HG02885 (cell line): Measurements from ENCODE around the gene CACNA2D3.

ENCODE experiments used
- ATAC-seq: cut with Tn5 transposase; IDR thresholded peaks from one replicate; pipeline ENCODE4 v1.9.1; 2021; ENCODE audit warnings: mild to moderate bottlenecking; ENCODE audit not compliant: unreplicated experiment, poor library complexity

CACNA2D3 gene

DNA sequence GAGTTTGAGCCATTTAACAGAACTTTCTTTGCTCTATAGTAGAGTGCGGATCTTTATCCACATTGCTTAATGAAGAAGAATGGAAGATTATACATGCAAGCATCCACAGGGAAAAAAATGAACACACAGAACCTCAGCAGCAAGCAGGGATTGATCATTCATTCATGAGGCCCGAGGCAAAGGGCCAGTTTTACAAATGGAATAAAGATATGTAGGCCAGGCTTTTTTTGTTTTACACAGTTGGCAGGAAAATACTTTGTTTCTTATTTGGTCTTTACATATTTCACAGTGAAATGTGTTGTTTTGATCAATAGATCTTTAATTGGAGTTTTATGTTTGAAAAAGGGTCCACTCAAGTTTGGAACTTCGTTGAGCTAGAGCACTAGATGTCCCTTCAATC lies 688.0 kb downstream of the CACNA2D3 start:
- ATAC-seq = no peak

DNA sequence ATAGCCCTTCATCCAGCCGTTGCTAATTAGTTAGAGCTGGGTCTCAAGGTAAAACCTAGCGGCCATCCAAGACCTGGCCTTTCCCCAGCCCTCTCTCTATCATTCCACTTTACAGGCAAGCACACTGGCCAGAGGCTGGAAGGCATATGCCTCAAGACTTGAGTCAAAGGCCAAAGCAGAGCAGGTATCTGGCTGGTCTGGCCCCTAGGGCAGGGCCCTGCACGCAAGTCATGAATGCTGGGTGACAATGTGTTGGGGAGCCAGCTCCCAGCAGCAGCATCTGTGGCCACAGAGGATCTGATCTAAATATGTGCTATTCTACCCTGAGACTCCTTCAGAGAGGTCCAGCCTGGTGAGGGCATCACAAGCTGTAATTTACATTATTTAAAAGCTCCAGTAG lies 691.9 kb downstream of the CACNA2D3 start:
- no peak for ATAC-seq

DNA sequence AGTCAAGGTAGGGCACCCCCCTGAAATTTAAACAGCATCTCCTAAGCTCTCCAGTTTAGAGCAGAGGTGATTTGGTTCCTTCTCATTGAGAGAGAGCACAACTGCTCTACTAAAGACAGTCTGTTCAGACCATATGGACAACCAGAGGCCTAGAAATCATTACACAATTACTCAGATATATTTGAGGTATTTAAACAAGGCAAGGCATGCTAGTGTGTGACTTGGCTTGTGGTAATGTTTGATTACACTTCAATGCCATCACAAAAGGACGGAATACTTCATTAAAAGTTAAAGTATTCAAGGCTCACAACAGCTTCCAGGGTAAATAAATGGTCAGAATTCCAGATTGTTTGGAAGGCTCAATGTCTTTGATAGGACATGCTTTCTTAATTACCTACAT lies 695.3 kb downstream of the CACNA2D3 start:
- no peak for ATAC-seq

DNA sequence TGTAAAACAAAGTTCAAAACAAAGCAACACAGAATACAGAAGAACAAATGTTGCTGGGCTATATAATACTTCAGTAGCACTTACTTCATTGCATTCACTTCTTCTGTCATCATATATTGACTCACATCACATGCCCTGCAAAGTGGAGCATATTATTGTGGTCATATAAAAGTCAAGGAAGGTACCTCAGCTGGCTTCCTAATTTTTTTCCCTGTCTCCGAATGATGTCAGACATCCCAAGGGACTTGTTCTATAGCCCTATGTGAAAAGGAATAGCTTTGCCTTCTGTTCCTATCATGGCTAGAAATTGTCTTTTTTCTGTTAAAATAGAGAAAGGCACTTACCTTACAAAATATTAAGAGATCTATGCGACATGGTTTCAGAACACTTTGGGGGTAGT lies 696.1 kb downstream of the CACNA2D3 start:
- no peak for ATAC-seq

DNA sequence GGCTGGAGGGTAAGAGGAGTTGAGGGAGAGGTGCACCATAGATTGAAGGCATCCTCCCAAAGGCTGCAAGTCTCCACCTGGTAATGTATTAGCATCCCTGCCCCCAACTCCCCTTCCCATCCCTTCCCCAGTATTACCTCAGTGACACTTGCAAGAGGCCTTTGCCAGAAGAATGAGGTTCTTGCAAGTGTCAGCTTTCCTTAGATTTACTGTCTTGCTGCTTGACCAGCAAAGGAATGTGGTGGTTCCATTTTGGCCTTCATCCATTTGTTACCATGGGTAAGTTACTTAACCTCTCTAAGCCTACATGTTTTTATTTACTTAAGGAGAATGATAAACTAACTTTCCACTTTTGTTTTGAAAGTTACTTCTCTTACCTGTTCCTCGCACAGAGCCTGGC lies 696.6 kb downstream of the CACNA2D3 start:
- ATAC-seq = no peak

DNA sequence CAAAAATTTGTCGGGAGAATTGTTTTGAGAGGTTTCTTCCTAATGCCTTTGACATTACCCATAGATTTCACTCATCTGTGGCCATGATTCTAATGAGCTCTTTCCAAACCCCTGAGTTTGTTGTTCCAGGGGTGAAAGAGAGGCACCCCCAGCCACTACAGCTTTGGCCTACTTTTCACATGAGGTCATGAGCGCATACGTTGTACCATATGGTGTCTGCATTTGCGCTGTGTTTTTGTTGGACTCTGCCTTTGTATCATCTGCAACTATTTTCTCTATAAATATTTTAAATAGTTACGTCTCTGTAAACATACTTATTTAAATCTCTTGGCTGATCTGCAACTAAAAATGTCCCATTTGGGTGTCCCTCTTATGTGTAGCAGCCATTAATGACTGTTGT lies 697.6 kb downstream of the CACNA2D3 start:
- no peak for ATAC-seq

DNA sequence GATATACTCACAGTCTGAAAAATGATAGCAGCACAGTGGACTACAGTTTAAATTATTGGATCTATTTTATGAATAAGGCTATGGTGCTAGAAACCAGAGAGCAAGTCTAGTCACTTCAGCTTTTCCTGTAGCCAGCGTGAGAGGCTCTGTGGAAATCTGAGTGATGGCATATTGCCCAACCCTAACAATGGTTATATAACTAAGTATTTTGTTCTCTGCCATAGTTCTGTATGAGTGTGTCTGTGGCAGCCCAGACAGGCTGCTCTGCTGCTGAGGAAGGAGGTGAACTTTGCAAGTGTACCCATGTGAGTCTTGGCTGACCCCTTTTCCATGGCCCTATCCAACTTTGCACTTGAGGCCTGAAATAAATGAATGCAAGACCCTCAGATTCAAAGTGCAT lies 699.9 kb downstream of the CACNA2D3 start:
- no peak for ATAC-seq

DNA sequence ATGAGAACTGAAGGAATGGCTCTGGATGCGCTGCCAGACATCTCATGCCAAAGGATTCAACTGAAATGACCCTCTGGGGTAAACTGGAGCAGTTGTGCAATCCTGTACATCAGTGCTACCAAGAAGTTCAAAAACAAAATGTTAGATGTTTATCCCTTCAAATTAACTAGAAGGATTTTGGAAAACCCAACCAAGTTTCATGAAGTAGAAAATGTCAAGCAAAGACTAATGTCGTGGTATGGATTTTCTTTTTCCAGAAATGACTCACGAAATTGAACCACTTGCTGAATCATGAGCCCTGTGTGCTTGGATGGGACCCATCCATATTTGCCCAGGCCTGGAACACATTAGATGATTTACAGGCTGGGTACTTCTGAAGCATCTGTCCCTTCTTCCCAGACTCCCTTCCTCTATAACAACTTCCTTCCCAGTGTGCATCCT lies 703.9 kb downstream of the CACNA2D3 start:
- ATAC-seq = no peak

DNA sequence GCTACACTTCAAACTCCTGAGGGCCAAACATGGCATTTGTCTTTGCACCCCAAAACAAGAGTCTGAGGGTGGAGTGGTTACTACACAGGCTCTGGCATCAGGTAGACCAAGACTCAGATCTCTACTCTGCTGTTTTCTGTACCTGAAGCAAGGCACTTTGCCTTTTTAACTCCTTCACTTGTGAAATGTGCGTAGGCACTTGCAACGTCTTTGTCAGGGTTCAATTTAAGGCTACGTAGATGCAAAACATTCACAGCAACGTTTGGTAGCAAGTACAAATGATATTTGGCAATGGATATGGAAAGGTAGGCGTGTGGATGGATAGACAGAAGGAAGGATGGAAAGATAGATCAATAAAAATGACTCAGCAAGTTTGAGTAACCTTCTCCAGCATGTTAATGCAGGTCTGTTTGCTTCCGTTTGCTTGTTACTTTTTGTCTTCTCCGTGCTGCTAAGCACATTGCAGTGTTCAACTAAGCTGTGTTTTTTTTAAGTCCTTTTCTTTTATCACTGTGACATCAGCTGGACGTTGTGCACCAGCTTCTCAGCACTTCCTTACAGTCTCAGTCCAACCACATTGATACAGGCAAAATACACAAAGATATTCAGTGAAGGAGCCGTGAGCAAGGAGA lies 704.8 kb downstream of the CACNA2D3 start:
- ATAC-seq = no peak

DNA sequence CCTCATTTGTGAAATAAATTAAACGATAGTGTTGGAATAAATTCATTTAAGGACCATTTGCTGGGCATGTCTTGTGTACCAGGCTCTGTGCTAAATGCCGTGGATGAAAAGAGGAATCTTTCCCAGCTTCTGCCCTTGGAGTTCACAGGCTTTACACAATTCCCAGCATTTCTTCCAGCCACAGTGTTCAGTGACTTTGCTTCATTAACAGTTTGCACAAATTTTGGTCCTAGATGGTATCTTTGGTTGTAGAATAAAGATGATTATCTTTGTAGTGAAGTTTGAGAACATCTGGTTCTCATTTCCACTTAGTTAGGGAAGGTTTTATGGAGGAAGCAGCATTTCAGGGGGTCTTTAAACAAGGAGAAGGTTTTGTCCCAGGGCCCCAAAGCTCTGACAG lies 705.4 kb downstream of the CACNA2D3 start:
- no peak for ATAC-seq

DNA sequence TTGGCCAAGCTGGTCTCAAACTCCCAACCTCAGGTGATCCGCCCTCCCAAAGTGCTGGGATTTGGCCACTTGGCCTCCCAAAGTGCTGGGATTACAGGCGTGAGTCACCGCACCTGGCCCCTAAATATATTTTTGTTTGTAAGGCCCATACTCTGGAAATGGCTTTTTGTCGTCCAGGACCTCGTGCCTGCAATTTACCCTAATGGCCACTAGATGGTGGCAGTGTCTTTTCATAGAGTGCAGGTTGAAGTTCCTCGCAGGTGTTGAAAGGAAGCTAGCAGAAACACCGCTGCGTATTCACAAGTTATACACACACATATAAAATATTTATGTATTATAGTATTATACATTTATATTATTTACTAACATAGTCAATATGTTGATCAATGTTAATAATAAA lies 708.3 kb downstream of the CACNA2D3 start:
- ATAC-seq = no peak

DNA sequence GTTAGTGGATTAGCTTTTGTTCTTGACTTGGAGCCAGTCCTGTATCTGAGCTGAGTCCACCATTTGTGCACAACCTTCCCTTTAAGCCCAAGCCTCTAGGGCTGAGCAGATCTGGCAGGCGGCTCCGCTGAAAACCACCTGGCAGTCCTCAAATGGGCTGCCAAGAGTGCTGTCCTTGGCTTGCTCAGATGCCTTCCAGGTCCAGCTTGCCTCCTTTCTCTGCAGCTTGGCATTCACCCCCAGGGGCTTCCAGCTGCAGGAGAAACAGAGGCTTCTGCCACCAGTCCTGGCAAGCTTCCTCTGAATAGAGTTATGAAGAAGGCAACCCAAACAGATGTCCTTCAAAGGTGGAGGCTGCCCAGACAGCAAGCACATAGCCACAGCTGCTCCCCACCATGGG lies 708.8 kb downstream of the CACNA2D3 start:
- no peak for ATAC-seq

DNA sequence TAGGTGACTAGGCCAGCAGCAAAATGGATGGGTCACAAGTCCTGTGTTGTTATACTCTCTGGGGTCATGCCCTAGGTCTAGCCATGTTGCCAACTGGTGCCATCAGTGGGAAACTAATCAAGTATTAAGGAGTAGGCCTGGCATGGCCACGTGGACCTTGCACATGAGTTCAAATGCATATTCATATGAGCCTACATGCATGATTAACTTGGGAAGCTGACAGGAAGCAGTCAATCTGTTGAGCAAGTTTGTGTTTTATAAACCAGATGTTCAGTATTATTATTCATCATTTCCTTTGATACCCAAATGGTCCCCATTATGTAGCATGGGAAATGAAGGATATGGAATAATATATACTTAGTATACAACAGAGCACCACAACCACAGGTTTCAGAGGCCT lies 710.5 kb downstream of the CACNA2D3 start:
- no peak for ATAC-seq

DNA sequence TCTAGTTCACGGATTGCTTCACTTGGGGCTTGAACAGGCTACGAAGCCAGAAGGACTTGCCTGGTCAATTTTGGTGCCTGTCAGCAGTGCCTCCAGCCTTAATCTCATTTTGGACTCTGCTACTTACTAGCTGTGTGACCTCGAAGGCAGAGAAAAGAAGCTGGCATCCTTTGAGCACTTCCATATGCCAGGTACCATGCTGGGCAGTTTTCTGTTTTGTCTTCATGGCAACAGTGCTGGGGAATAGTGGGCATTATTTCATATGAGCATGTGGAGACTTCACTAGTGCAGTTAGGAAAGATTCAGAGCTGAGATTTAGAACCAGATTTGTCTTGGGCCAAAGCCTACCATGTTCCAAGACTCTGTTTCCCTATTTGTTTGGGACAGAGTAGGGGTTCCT lies 713.3 kb downstream of the CACNA2D3 start:
- no peak for ATAC-seq

DNA sequence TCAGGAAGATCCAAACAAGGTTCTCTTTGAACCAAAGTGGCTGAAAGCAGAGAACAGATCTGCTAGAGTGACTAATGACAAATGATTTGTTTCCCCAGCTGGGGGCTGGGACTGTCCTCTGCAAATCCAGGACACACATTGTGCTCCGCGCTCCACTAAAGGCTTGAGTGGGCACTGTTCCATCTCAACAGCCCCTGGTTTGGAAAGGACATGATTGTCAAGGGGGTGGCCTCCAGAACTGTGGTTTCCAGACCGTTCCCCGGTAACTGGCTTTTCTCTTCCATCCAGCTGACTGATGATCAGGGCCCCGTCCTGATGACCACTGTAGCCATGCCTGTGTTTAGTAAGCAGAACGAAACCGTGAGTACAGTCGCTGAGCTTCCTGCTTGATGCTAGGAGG lies 714.5 kb downstream of the CACNA2D3 start:
- ATAC-seq = no peak

DNA sequence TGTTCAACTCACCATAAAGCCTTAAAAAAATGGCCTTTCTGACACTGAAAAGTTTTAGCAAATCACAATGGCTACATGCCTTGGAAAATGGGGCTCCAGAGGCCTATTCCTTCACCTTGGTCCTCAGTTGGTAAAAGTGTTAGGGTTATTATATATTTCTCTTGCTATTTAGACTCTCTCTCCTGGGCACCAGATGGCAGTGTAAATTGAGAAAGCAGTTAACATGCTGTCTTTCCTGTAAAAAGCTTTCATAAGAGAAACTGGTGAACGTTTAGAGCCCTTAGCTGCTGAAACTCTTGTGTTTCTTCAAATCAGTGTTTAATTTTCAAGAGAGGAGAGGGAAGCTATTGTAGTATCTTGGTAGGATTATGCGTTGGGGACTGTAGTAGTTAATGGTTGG lies 715.6 kb downstream of the CACNA2D3 start:
- ATAC-seq = no peak

DNA sequence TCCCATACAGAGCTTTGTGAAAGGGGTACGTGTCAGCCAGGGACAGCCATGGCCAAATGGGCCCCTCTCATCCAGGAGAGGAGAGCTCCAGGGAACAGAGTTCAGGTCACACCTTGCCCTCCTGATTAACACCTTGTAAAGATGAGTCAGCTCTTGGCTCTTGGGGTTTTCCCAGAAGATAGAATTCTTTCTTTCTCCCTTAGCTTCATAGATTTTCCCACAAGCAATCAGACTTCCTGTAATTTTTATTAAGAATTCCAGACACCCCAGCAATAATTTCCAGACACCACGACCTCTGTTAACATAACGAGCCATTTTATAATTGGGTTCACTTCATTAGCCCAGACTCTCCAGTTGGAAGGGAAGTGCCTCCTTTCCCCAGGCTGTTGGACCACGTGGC lies 719.1 kb downstream of the CACNA2D3 start:
- ATAC-seq = no peak

DNA sequence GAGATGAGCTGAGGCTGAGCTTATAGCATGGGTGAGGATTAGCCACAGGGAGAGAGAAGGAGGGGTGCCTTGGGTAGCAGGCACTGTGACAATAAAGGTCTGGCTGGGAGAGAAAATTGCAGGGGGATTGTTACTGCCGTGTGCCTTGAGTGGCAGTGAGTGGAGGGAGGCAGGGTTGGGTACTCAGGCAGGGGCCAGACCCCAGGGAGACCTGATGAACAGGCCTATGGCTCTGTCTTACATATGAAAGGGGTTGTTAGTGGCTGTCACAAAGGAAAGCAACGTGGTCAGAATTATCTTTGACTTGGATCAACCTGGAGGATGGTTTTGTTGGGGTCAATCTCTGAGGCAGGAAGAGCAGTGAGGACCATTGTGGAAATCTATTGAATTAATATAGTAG lies 721.0 kb downstream of the CACNA2D3 start:
- ATAC-seq = no peak

DNA sequence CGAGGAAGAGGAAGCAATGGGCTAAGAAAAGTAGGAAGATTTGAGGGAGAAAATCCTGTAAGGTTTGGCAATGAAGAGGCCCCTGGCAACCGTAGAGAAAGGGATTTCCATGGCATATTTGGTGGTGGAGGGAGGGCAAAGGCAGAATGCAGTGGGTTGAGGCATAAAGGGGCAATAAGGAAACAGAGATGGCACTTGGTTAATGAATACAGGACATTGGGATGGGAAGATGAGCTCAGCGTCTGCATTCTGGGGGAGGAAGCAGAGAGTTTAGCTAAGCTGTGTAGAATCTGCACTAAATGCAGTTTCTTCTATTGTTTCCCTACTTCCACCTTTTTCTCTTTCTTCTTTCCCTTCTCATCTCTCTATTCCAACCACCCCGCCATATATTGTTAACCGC lies 721.9 kb downstream of the CACNA2D3 start:
- ATAC-seq = no peak

DNA sequence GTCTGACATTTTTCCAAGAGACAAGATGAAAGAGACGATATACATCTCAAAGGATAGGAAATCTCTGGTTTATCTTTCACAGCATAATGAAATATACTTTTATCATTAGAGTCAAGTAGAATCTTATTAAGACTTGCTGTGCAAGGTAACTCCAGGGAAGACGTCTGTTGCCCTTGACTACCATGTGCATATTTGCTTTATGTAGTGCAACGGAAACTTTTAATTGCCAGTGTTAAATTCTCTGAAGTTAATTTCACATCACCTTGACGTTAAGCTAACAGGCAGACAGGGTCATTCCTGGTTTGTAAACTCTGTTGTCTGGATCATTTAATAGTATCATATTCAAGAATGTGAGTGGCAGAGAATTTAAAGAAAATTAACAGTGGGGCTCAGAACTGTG lies 722.7 kb downstream of the CACNA2D3 start:
- ATAC-seq = no peak

DNA sequence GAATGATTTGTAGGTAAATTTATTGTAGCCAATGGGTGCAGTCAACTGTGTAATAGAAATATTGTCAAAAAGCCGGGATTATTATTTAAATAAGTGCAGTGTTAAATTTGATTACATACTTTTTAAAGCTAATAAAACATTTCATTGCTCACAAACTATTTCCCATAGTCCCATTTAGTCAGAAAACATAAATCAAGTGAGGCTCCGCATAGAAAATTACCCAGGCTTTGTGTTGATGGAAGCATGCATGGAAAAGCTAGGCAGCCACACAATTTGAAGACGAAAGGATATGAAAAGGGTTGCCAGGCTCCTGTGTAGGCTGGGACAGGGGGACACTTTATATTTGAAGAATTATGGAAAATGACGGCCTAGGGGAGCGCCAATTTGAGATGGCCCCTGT lies 723.2 kb downstream of the CACNA2D3 start:
- no peak for ATAC-seq

DNA sequence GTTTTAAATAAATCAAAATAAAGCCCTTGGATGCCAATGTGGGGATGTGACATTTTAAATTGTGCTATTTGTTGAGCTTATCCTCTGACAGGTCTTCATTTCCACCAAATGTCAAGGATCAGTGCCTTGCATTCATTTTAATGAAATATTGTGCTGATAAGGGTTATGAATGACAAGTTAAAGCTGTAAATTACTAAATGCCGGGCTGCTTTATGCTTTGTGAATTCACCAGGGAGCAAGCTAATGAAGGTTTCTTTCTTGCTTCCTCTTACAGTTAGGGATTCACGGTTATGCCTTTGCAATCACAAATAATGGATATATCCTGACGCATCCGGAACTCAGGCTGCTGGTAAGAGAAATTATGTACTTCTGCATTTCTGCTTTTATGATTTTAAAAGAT lies 723.8 kb downstream of the CACNA2D3 start:
- ATAC-seq = no peak

DNA sequence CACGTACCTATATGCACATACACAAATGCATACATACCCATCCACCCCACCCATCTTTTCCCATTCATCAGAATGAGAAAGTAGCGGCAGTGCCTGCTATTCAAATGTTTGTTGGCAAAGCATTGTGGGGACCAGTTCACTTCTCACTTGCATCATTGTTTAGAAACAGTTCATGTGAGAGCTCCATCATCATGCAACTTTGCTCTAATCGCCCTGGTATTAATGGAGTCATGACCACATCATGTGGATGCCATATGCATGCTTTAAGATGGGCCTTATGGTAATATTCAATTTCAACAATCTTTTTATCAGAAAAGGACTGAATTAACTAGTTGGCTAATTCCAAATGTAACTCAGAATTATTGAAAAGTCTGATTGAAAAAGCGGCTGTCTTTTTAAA lies 725.0 kb downstream of the CACNA2D3 start:
- no peak for ATAC-seq
